Measurements from ENCODE around the gene FOXP2. TPM values are rescaled to one million over a fixed set of nuclear protein-coding genes. Genes with fewer than 3 reads are reported as not detected.

Gene FOXP2
- polyA plus RNA-seq, 3 donors: not detected

DNA sequence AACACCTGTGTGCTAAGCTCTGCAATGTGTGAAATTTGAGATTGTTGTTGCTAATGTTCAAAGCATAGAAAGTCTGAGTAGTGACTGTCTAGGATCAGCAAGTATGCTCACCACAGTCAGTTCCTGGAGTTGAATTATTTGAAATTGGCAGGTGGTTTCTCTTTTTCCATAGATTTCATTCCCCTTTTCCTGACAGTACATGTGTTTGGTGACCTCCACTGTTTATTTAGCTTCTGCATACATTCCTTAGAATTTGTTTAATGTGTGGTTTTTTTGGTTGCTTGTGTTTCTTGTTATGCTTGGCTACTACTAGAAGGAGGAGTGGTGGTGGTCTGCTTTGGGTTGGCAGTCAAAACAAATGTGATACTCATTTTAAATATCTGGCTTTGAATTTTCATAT lies 52.3 kb downstream of the FOXP2 start:
- H3K36me3 ChIP-seq (replicated peaks in 1 of 2; ENCODE audit: control insufficient read depth in 1 of 2, insufficient read depth in 2 of 2, low read length in 2 of 2): no peaks in the 10 kb centered on the region
- H3K4me1 ChIP-seq (ENCODE audit: control insufficient read depth in 1 of 2, insufficient read depth in 2 of 2, low read length in 2 of 2): no peaks in the 10 kb centered on the region
- H3K27ac ChIP-seq (ENCODE audit: low read depth in 1 of 2, low read length in 2 of 2): no peak overlapping the region
- H3K4me3 ChIP-seq (replicated peaks in 1 of 3; ENCODE audit: low read depth in 2 of 3, low read length in 3 of 3): no peak overlapping the region
- Mint-ChIP-seq H3K27ac (no peak overlapping the region), H3K9me3 (peaks cover 0 to 4% (median 1%) of the 10 kb centered on the region in 7 donors), H3K4me3 (no peak overlapping the region), H3K36me3 (no peaks in the 10 kb centered on the region), H3K4me1 (no peaks in the 10 kb centered on the region), H3K27me3 (ENCODE audit: low read depth in 3 of 3) (no peaks in the 10 kb centered on the region)
- no peak overlapping the region for H2AFZ ChIP-seq (ENCODE audit: insufficient read depth, low read depth, low read length, poor library complexity, severe bottlenecking)
- H3K9ac ChIP-seq (ENCODE audit: insufficient read depth, low read length, poor library complexity, severe bottlenecking): no peak overlapping the region
- H3K4me2 ChIP-seq (replicated peaks; ENCODE audit: extremely low read depth, low read length, poor library complexity, severe bottlenecking): no peak overlapping the region
- no peaks in the 10 kb centered on the region for H4K20me1 ChIP-seq (ENCODE audit: insufficient read depth, low read length)
- no peaks in the 10 kb centered on the region for H3K79me2 ChIP-seq (ENCODE audit: insufficient read depth, low read length)
- no peaks in the 10 kb centered on the region for H3K27me3 ChIP-seq (ENCODE audit: control insufficient read depth in 2 of 2, insufficient read depth in 2 of 2, low read length in 2 of 2)
- intact Hi-C loops (cut with micrococcal nuclease): no loop called here
- TF ChIP-seq CTCF (IDR thresholded peaks at IDR 0.05): no peak
- no peak for DNase-seq
- H3K9me3 ChIP-seq (replicated peaks in 1 of 2; ENCODE audit: control insufficient read depth in 1 of 2, insufficient read depth in 1 of 2, low read length in 2 of 2): no peaks in the 10 kb centered on the region

DNA sequence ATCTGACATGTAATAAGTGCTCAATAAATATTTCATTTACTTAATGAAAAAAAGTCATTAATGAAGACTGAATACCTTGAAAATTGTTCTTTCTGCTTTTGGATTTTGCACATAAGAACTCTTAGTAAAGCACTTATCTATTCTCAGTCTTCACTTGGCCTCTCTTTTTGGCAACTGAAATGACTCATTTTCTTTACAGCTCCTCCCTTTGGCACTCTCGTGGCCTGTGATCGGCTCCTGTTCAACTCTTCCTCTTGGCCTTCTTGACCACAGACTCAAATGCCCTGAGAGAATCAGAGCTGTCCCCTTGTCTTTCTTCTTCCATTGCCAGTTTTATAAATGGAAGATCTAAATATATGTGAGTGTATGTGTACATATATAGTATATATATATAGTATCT lies 54.2 kb downstream of the FOXP2 start:
- H3K4me1 ChIP-seq (ENCODE audit: control insufficient read depth in 1 of 2, insufficient read depth in 2 of 2, low read length in 2 of 2): no peaks in the 10 kb centered on the region
- H3K4me2 ChIP-seq (replicated peaks; ENCODE audit: extremely low read depth, low read length, poor library complexity, severe bottlenecking): no peak overlapping the region
- DNase-seq: no peak
- no peak for TF ChIP-seq CTCF (IDR thresholded peaks at IDR 0.05)
- no peaks in the 10 kb centered on the region for H3K79me2 ChIP-seq (ENCODE audit: insufficient read depth, low read length)
- no peak overlapping the region for H3K4me3 ChIP-seq (replicated peaks in 1 of 3; ENCODE audit: low read depth in 2 of 3, low read length in 3 of 3)
- no peak overlapping the region for H3K4me3 Mint-ChIP-seq
- no peaks in the 10 kb centered on the region for H3K27me3 ChIP-seq (ENCODE audit: control insufficient read depth in 2 of 2, insufficient read depth in 2 of 2, low read length in 2 of 2)
- no peaks in the 10 kb centered on the region for H3K36me3 Mint-ChIP-seq
- no CpG with 5 or more reads among the region's 2 CpGs for WGBS (ENCODE audit: insufficient coverage)
- no peak overlapping the region for H2AFZ ChIP-seq (ENCODE audit: insufficient read depth, low read depth, low read length, poor library complexity, severe bottlenecking)
- H3K9me3 ChIP-seq (replicated peaks in 1 of 2; ENCODE audit: control insufficient read depth in 1 of 2, insufficient read depth in 1 of 2, low read length in 2 of 2): no peaks in the 10 kb centered on the region
- H3K36me3 ChIP-seq (replicated peaks in 1 of 2; ENCODE audit: control insufficient read depth in 1 of 2, insufficient read depth in 2 of 2, low read length in 2 of 2): no peaks in the 10 kb centered on the region
- H3K27ac ChIP-seq (ENCODE audit: low read depth in 1 of 2, low read length in 2 of 2): no peak overlapping the region
- no peaks in the 10 kb centered on the region for H3K27me3 Mint-ChIP-seq (ENCODE audit: low read depth in 3 of 3)
- intact Hi-C loops (cut with micrococcal nuclease): no loop called here
- H4K20me1 ChIP-seq (ENCODE audit: insufficient read depth, low read length): no peaks in the 10 kb centered on the region
- H3K4me1 Mint-ChIP-seq: no peaks in the 10 kb centered on the region
- no peak overlapping the region for H3K27ac Mint-ChIP-seq
- no peak overlapping the region for H3K9ac ChIP-seq (ENCODE audit: insufficient read depth, low read length, poor library complexity, severe bottlenecking)
- H3K9me3 Mint-ChIP-seq: peaks cover 0 to 4% (median 0%) of the 10 kb centered on the region in 7 donors
